SK-N-SH treated with all-trans-retinoic acid at 6 μM for 48 hours (cell line): ENCODE measurements around the gene ENAH.

Experiments
- ARNTL ChIP-seq: fragments of 450-650 bp; formaldehyde crosslinking; IDR thresholded peaks from 2 replicates; pipeline ENCODE4 v1.5.0; 2020; ENCODE audit warnings: low read depth, mild to moderate bottlenecking, moderate library complexity, borderline replicate concordance
- CSRNP3 ChIP-seq: fragments of 250-450 bp; sonication (Bioruptor Pico); IDR thresholded peaks from 2 replicates; pipeline ENCODE4 v1.5.1; 2021; ENCODE audit warnings: mild to moderate bottlenecking, moderate library complexity
- GLIS3 ChIP-seq: fragments of 250-450 bp; sonication (Bioruptor Pico); IDR thresholded peaks from 2 replicates; pipeline ENCODE4 v1.5.0; 2020; ENCODE audit warnings: mild to moderate bottlenecking, moderate library complexity
- ISL1 ChIP-seq: fragments of 250-450 bp; sonication (Bioruptor Pico); IDR thresholded peaks from 2 replicates; pipeline ENCODE4 v2.1.2; 2022; ENCODE audit warnings: mild to moderate bottlenecking, moderate library complexity
- PATZ1 ChIP-seq: fragments of 250-450 bp; sonication (Bioruptor Pico); IDR thresholded peaks from 2 replicates; pipeline ENCODE4 v1.8.0; 2020; ENCODE audit warnings: mild to moderate bottlenecking, moderate library complexity, borderline replicate concordance
- PPARA ChIP-seq: fragments of 250-450 bp; sonication (Bioruptor Pico); IDR thresholded peaks from 2 replicates; pipeline ENCODE4 v1.5.0; 2020; ENCODE audit warnings: mild to moderate bottlenecking, borderline replicate concordance
- TOX ChIP-seq: fragments of 250-450 bp; sonication (Bioruptor Pico); IDR thresholded peaks from 2 replicates; pipeline ENCODE4 v1.8.0; 2021; ENCODE audit warnings: mild to moderate bottlenecking, moderate library complexity, borderline replicate concordance
- TSHZ2 ChIP-seq: fragments of 250-450 bp; sonication (Bioruptor Pico); IDR thresholded peaks from 2 replicates; pipeline ENCODE4 v1.5.0; 2020; ENCODE audit warnings: mild to moderate bottlenecking, moderate library complexity
- ZC3H10 ChIP-seq: fragments of 250-450 bp; sonication (Bioruptor Pico); IDR thresholded peaks from 2 replicates; pipeline ENCODE4 v1.5.1; 2021; ENCODE audit warnings: mild to moderate bottlenecking, moderate library complexity
- ZFP30 ChIP-seq: fragments of 450-650 bp; formaldehyde crosslinking; IDR thresholded peaks from 2 replicates; pipeline ENCODE4 v1.5.0; 2022; ENCODE audit warnings: mild to moderate bottlenecking, moderate library complexity
- ZNF565 ChIP-seq: fragments of 450-650 bp; formaldehyde crosslinking; conservative IDR thresholded peaks from 2 replicates; pipeline ENCODE4 v1.5.0; 2020; ENCODE audit warnings: low read depth, mild to moderate bottlenecking, moderate library complexity
- ZNF8 ChIP-seq: fragments of 450-650 bp; formaldehyde crosslinking; IDR thresholded peaks from 2 replicates; pipeline ENCODE4 v1.5.0; 2020; ENCODE audit warnings: mild to moderate bottlenecking, moderate library complexity

- TF ChIP-seq PATZ1 (CRISPR knock-in tag) (no peak), ZNF8 (no peak), ZFP30 (no peak), ISL1 (CRISPR knock-in tag) (no peak), PPARA (CRISPR knock-in tag) (no peak), ARNTL (CRISPR knock-in tag) (no peak), CSRNP3 (CRISPR knock-in tag) (no peak), ZNF565 (CRISPR knock-in tag) (no peak), GLIS3 (CRISPR knock-in tag) (no peak), TSHZ2 (CRISPR knock-in tag) (no peak), ZC3H10 (CRISPR knock-in tag) (no peak), TOX (CRISPR knock-in tag) (no peak)
Measured at GRCh38 chr1:225572422-225572821, 80.5 kb downstream of the ENAH start.
